Dendritic cell treated with granulocyte-macrophage colony-stimulating factor and Interleukin-4, amounts not matched to agents 40 ng/mL and 50 ng/mL, for 4 days (primary cell): ENCODE results near the gene DHRS12.
"Not testable (repeated sequence)": the region's sequence is repeated elsewhere in the genome, so short reads cannot be mapped to it uniquely, and the experiment has no call there.

ENCODE experiments used
- H3K27ac Mint-ChIP-seq: one replicate; pipeline ENCODE4 v1.8.0; 2022; ENCODE audit warnings: mild to moderate bottlenecking, mixed read lengths
- H3K27me3 Mint-ChIP-seq: one replicate; pipeline ENCODE4 v1.8.0; 2022; ENCODE audit warnings: mild to moderate bottlenecking, mixed read lengths
- H3K36me3 Mint-ChIP-seq: one replicate; pipeline ENCODE4 v1.8.0; 2022; ENCODE audit warnings: low read depth, mixed read lengths
- H3K4me1 Mint-ChIP-seq: one replicate; pipeline ENCODE4 v1.8.0; 2022; ENCODE audit warnings: low read depth, mixed read lengths
- H3K4me3 Mint-ChIP-seq: one replicate; pipeline ENCODE4 v1.8.0; 2022; ENCODE audit warnings: mild to moderate bottlenecking, moderate library complexity, mixed read lengths
- H3K9me3 Mint-ChIP-seq: one replicate; pipeline ENCODE4 v1.8.0; 2022; ENCODE audit warnings: mixed read lengths
- intact Hi-C: fragments of 100-400 bp; cut with micrococcal nuclease; formaldehyde crosslinking; loops from one replicate; pipeline ENCODE4 v1.15.0; 2022

The DHRS12 gene

GRCh38 chr13:51837016-51837415, 33.1 kb upstream of the DHRS12 start:
- Mint-ChIP-seq H3K36me3 (no peaks in the 10 kb centered on the region), H3K4me3 (no peak overlapping the region), H3K4me1 (peaks cover 28% of the 10 kb centered on the region), H3K27me3 (peaks cover 2% of the 10 kb centered on the region), H3K9me3 (no peaks in the 10 kb centered on the region), H3K27ac (no peak overlapping the region)
- intact Hi-C loops: no loop called here

DNA sequence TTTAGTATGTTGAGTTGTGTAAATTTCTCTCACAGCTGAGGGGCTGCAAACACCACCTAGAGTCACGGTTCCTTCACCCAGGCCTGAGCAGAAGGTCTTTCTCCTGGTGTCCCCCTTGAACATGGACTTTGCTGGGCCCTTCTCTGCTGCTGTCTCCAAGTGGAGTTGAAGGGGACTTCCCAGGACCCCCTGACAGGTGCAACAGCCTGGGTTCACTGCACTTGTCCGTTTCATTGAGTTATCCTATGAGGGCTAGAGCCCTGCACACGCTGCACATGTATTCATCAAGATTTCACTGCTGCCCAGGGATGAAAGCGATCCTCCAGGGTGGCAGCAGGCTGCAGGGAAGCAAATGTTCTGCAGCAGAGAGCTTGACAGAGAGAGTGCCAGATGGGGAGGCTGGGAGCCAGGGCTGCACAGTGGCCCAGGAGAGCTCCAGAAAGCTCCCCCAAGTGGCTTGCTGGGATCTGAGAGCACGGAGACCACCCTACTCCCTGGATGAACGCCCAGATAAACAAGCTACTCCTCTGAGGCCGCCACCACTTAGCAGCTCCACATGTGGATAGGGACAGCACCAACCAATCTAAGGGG, 30.7 kb upstream of the DHRS12 start:
- Mint-ChIP-seq H3K4me3 (no peak overlapping the region), H3K9me3 (no peaks in the 10 kb centered on the region), H3K4me1 (peaks cover 39% of the 10 kb centered on the region), H3K27ac (no peak overlapping the region), H3K36me3 (no peaks in the 10 kb centered on the region), H3K27me3 (no peaks in the 10 kb centered on the region)
- intact Hi-C loops: loop anchor here (5.0 kb wide), 1 partner anchor 397 kb away; no protein-coding TSS in a partner anchor

GRCh38 chr13:51833980-51834379, 30.0 kb upstream of the DHRS12 start:
- H3K4me3 Mint-ChIP-seq: no peak overlapping the region
- no peak overlapping the region for H3K27ac Mint-ChIP-seq
- intact Hi-C loops: loop anchor here (5.0 kb wide), 1 partner anchor 397 kb away; no protein-coding TSS in a partner anchor
- peaks cover 39% of the 10 kb centered on the region for H3K4me1 Mint-ChIP-seq
- no peaks in the 10 kb centered on the region for H3K27me3 Mint-ChIP-seq
- H3K36me3 Mint-ChIP-seq: no peaks in the 10 kb centered on the region
- H3K9me3 Mint-ChIP-seq: no peaks in the 10 kb centered on the region

DNA sequence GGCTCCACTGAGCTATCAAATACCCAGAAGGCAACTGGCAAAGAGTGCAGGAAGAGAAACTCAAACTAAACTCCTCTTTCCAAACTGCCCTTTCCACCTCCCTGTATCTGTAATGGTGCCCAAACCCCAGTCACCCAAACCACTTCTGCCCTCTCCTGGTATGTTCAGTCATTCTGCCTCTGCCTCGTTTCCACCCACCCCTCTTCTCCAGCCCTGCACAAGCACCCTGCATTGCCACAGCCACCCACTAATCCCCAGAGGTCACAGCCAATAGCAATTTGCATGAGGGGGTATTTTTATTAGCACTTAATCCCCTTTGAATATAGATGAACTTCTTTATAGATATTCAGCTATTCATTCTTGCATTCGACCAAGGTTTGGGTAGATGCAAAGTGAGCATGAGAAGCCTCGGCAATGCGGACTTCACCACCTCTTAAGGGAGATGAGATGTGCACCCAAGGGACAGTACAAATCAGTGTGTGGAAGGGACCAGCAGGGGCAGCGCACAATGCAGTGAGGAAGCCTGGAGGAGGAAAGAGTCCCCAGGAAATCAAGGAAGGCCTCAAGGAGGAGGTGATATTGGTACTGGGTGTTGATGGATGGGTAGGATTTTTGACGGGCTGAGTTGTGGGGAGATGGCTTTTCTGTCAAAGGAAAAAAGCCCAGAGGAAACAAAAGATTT, 28.6 kb upstream of the DHRS12 start:
- Mint-ChIP-seq H3K9me3 (no peaks in the 10 kb centered on the region), H3K4me1 (peaks cover 52% of the 10 kb centered on the region)
- intact Hi-C loops: loop anchor here (1.0 to 5.0 kb wide), 2 partner anchors 17 to 395 kb away; no protein-coding TSS in a partner anchor

GRCh38 chr13:51831519-51831918, 27.6 kb upstream of the DHRS12 start:
- Mint-ChIP-seq H3K27me3 (peaks cover 3% of the 10 kb centered on the region), H3K9me3 (no peaks in the 10 kb centered on the region), H3K4me3 (no peak overlapping the region), H3K36me3 (no peaks in the 10 kb centered on the region), H3K4me1 (peaks cover 57% of the 10 kb centered on the region), H3K27ac (no peak overlapping the region)
- intact Hi-C loops: loop anchor here (5.0 kb wide), 1 partner anchor 394 kb away; no protein-coding TSS in a partner anchor

More for the DNA sequence above, 28.6 kb upstream of the DHRS12 start:
- Mint-ChIP-seq H3K36me3 (no peaks in the 10 kb centered on the region), H3K27me3 (peaks cover 3% of the 10 kb centered on the region), H3K4me3 (no peak overlapping the region), H3K27ac (no peak overlapping the region)

GRCh38 chr13:51829568-51829899, 25.6 kb upstream of the DHRS12 start:
- H3K9me3 Mint-ChIP-seq: no peaks in the 10 kb centered on the region
- intact Hi-C loops: no loop called here
- no peak overlapping the region for H3K4me3 Mint-ChIP-seq
- H3K27me3 Mint-ChIP-seq: peaks cover 3% of the 10 kb centered on the region
- no peaks in the 10 kb centered on the region for H3K36me3 Mint-ChIP-seq
- H3K27ac Mint-ChIP-seq: no peak overlapping the region
- peaks cover 68% of the 10 kb centered on the region for H3K4me1 Mint-ChIP-seq

DNA sequence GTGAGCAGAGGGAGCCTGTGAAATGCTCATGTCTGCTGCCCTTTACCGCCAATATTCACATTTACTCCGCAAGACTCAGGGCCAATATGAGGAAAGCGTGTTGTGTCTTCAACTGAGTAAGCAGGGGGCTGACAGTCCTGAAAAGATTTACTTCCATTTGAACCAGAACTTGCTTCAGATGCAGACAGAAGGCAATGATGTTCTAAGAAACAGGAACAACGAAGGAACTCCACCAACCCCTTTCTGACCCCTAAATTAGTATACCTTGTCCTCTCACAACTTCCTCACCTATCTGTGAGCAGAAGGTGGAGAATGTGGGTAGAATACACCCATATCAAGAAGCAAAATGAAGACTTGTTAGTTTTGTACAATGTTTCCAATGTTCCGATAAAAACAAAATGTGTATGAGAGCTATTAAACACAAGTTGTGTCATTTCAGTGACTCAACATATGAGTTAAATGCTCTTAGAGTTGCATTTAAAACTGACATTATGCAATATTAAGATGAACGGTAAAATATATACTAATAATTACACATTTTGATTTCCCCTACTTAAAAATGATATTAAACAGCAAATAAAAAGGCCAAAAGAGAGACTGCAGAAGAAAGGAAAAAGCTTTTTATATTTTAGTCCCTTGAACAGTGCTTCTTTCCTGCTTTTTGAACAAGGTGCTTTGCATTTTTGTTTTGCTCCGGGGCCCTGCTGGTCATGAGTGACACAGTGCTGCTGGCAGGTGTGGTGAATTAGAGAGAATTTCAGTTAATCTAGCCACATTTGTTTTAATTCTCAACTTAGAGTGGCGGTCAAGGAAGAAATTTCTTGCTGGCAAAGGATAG, 25.0 kb upstream of the DHRS12 start:
- intact Hi-C loops: no loop called here
- Mint-ChIP-seq H3K4me1 (peaks cover 62% of the 10 kb centered on the region), H3K27me3 (peaks cover 3% of the 10 kb centered on the region), H3K27ac (no peak overlapping the region), H3K9me3 (no peaks in the 10 kb centered on the region), H3K4me3 (no peak overlapping the region), H3K36me3 (no peaks in the 10 kb centered on the region)

GRCh38 chr13:51827254-51827653, 23.3 kb upstream of the DHRS12 start:
- H3K27me3 Mint-ChIP-seq: peaks cover 3% of the 10 kb centered on the region
- peaks cover 62% of the 10 kb centered on the region for H3K4me1 Mint-ChIP-seq
- intact Hi-C loops: no loop called here
- no peaks in the 10 kb centered on the region for H3K9me3 Mint-ChIP-seq
- H3K36me3 Mint-ChIP-seq: no peaks in the 10 kb centered on the region
- H3K27ac Mint-ChIP-seq: peak overlapping the region; percentile 22
- no peak overlapping the region for H3K4me3 Mint-ChIP-seq

DNA sequence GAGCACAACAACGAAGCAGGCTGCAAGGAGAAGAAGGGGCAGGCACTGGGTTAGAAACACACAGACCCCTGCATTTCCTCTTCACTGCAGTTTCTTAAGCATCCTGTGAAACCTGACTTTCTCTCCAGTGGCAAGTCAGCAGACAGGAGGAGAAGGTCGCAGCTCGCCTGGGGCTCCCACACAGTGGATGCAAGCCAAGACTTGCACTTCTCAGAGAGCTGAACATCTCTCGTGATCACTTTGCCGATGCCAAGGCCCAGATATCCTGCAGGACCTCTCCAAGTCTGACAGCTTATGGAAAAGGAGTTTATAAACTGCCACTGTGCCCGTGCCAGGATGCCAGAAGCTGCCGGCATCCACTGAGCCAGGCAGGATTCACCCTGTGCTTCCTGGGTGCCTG, 22.6 kb upstream of the DHRS12 start:
- Mint-ChIP-seq H3K4me3 (no peak overlapping the region), H3K36me3 (no peaks in the 10 kb centered on the region), H3K27ac (peak overlapping the region; percentile 22), H3K9me3 (no peaks in the 10 kb centered on the region), H3K27me3 (peaks cover 3% of the 10 kb centered on the region), H3K4me1 (peaks cover 62% of the 10 kb centered on the region)
- intact Hi-C loops: no loop called here

DNA sequence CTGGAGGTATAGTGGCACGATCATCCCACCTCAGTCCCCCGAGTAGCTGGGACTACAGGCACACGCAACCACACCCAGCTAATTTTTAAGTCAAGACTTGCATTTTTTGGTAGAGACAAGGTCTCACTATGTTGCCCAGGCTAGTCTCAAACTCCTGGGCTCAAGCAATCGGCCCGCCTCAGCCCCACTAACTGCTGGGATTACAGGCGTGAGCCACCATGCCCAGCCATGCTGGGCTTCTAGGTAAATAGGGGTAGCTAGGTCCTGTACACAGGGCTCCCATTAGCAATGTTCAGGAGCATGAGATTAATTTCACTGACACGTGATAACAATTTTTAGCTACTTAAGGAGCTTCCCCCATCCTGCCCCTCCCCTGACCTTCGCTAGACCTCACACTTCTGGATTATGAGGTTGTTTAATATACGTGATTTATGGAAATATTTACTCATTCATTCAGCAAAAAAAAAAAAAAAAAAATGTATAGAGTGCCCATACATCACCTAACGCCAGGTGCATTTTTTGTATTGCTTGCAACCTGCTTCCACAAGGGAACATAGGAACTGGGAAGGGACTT, 21.8 kb upstream of the DHRS12 start:
- H3K4me1 Mint-ChIP-seq: peaks cover 69% of the 10 kb centered on the region
- intact Hi-C loops: no loop called here
- H3K4me3 Mint-ChIP-seq: no peak overlapping the region
- peaks cover 3% of the 10 kb centered on the region for H3K27me3 Mint-ChIP-seq
- no peak overlapping the region for H3K27ac Mint-ChIP-seq
- H3K9me3 Mint-ChIP-seq: no peaks in the 10 kb centered on the region
- H3K36me3 Mint-ChIP-seq: no peaks in the 10 kb centered on the region

- H3K4me3 Mint-ChIP-seq: no peak overlapping the region
- intact Hi-C loops: no loop called here
- peaks cover 3% of the 10 kb centered on the region for H3K27me3 Mint-ChIP-seq
- H3K4me1 Mint-ChIP-seq: peaks cover 70% of the 10 kb centered on the region
- H3K9me3 Mint-ChIP-seq: no peaks in the 10 kb centered on the region
- H3K36me3 Mint-ChIP-seq: no peaks in the 10 kb centered on the region
- H3K27ac Mint-ChIP-seq: no peak overlapping the region
Measured at GRCh38 chr13:51825165-51825592, 21.2 kb upstream of the DHRS12 start.

DNA sequence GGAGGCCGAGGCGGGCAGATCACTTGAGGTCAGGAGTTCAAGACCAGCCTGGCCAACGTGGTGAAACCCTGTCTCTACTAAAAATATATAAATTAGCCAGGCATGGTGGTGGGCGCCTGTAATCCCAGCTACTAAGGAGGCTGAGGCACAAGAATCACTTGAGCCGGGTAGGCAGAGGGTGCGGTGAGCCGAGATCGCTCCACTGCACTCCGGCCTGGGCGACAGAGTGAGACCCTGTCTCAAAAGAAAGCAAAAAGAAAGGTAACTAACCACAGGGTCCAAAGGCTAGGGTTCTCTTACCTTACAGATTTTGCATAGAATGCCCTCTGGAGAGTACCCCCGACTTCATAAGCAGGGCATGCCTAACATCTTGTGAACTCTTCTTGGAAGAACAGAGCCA, 20.7 kb upstream of the DHRS12 start:
- H3K36me3 Mint-ChIP-seq, H3K4me3 Mint-ChIP-seq, H3K27ac Mint-ChIP-seq, H3K9me3 Mint-ChIP-seq, intact Hi-C loops, H3K27me3 Mint-ChIP-seq: not testable (repeated sequence)
- H3K4me1 Mint-ChIP-seq: peaks cover 70% of the 10 kb centered on the region

GRCh38 chr13:51823863-51824262, 19.9 kb upstream of the DHRS12 start:
- Mint-ChIP-seq H3K36me3 (no peaks in the 10 kb centered on the region), H3K27ac (no peak overlapping the region), H3K9me3 (no peaks in the 10 kb centered on the region), H3K4me1 (peaks cover 77% of the 10 kb centered on the region), H3K4me3 (no peak overlapping the region), H3K27me3 (peaks cover 3% of the 10 kb centered on the region)
- intact Hi-C loops: no loop called here

GRCh38 chr13:51823359-51823758, 19.4 kb upstream of the DHRS12 start:
- H3K9me3 Mint-ChIP-seq: no peaks in the 10 kb centered on the region
- H3K27ac Mint-ChIP-seq: no peak overlapping the region
- H3K36me3 Mint-ChIP-seq: no peaks in the 10 kb centered on the region
- H3K27me3 Mint-ChIP-seq: no peaks in the 10 kb centered on the region
- no peak overlapping the region for H3K4me3 Mint-ChIP-seq
- H3K4me1 Mint-ChIP-seq: peaks cover 77% of the 10 kb centered on the region
- intact Hi-C loops: no loop called here
